Activated CD4-positive, alpha-beta T cell treated with anti-CD3 and anti-CD28 coated beads for 36 hours (primary cell): ENCODE measurements around the gene RGS14. TPM values are rescaled to one million over a fixed set of nuclear protein-coding genes. Genes with fewer than 3 reads are reported as not detected.
"Not testable (repeated sequence)": the region's sequence is repeated elsewhere in the genome, so short reads cannot be mapped to it uniquely, and the experiment has no call there.

ENCODE experiments used
- ATAC-seq: fragments of 200-7000 bp; cut with Tn5 transposase; one replicate; pipeline ENCODE4 v1.10.0; 2021; ENCODE audit warnings: mild to moderate bottlenecking, moderate library complexity
- CTCF ChIA-PET: fragments of 350-600 bp; sonication (Branson Sonifier 250); formaldehyde crosslinking; loops from one replicate; lab custom pipeline; 2021; ENCODE audit warnings: antibody characterized with exemption; lab: Charles Lee
- POLR2A ChIA-PET: fragments of 350-600 bp; sonication (Branson Sonifier 250); formaldehyde crosslinking; loops from one replicate; lab custom pipeline; 2021; ENCODE audit warnings: antibody characterized with exemption, inconsistent platforms; lab: Charles Lee
- DNase-seq: peaks from one replicate; pipeline ENCODE4 v3.0.0-alpha.2; 2020
- H3K27ac Mint-ChIP-seq: one replicate; pipeline ENCODE4 v1.8.0; 2021; ENCODE audit warnings: mixed read lengths
- H3K27me3 Mint-ChIP-seq: one replicate; pipeline ENCODE4 v1.8.0; 2021; ENCODE audit warnings: mixed read lengths
- H3K36me3 Mint-ChIP-seq: one replicate; pipeline ENCODE4 v1.8.0; 2021; ENCODE audit warnings: low read depth, mixed read lengths
- H3K4me1 Mint-ChIP-seq: one replicate; pipeline ENCODE4 v1.8.0; 2021; ENCODE audit warnings: mixed read lengths
- H3K4me3 Mint-ChIP-seq: one replicate; pipeline ENCODE4 v1.8.0; 2021; ENCODE audit warnings: mild to moderate bottlenecking, moderate library complexity, mixed read lengths
- H3K9me3 Mint-ChIP-seq: one replicate; pipeline ENCODE4 v1.8.0; 2021; ENCODE audit warnings: low read depth, mixed read lengths
- intact Hi-C, 2 experiments: fragments of 100-400 bp; cut with DNase I in 1 of 2; cut with micrococcal nuclease in 1 of 2; formaldehyde crosslinking; loops; one replicate each; pipeline versions ENCODE4 v1.14.2 to v1.15.1; 2022 to 2024; cut with DNase I, micrococcal nuclease
- total RNA-seq, 2 experiments: library from RNA; stranded (reverse); gene quantifications; one replicate each; pipeline ENCODE4 v1.2.3, GENCODE V29; 2021

RGS14 gene
- total RNA-seq, 2 experiments from 2014 or later = 43.8 to 62.0 TPM

- no peaks in the 10 kb centered on the region for H3K27me3 Mint-ChIP-seq
- intact Hi-C loops = loop anchor here in 1 of 2 experiments (2.0 kb wide), 1 partner anchor 17 kb away; no protein-coding TSS in a partner anchor
- CTCF ChIA-PET = interaction anchor here (1.0 to 2.1 kb wide), 2 partner anchors 9 to 15 kb away, joined by 3 to 5 read pairs; partner anchors contain the start of gene LMAN2
- H3K27ac Mint-ChIP-seq = no peak overlapping the region
- POLR2A ChIA-PET = interaction anchor here (1.1 kb wide), 1 partner anchor 12 kb away, joined by 6 read pairs; no protein-coding TSS in a partner anchor
- H3K9me3 Mint-ChIP-seq = no peaks in the 10 kb centered on the region
- ATAC-seq = peak; percentile 91
- DNase-seq = peak; percentile 75
- H3K4me3 Mint-ChIP-seq = no peak overlapping the region
- peaks cover 13% of the 10 kb centered on the region for H3K4me1 Mint-ChIP-seq
- H3K36me3 Mint-ChIP-seq = peaks cover 48% of the 10 kb centered on the region
Observed at GRCh38 chr5:177336112-177336511, 21.6 kb upstream of the RGS14 start.

GRCh38 chr5:177336603-177337494 is 20.9 kb upstream of the RGS14 start:
- no peaks in the 10 kb centered on the region for H3K27me3 Mint-ChIP-seq
- peaks cover 47% of the 10 kb centered on the region for H3K36me3 Mint-ChIP-seq

GRCh38 chr5:177338251-177339106 is 19.2 kb upstream of the RGS14 start:
- H3K9me3 Mint-ChIP-seq = no peaks in the 10 kb centered on the region
- ATAC-seq = no peak
- H3K4me1 Mint-ChIP-seq = peaks cover 16% of the 10 kb centered on the region
- H3K27me3 Mint-ChIP-seq = no peaks in the 10 kb centered on the region
- ChIA-PET POLR2A (no interaction called here), CTCF (interaction anchor here (0.5 to 0.7 kb wide), 3 partner anchors 13 to 45 kb away, joined by 3 to 4 read pairs (median 3); no protein-coding TSS in a partner anchor)
- H3K27ac Mint-ChIP-seq = no peak overlapping the region
- intact Hi-C loops = no loop called here
- no peak for DNase-seq
- peaks cover 43% of the 10 kb centered on the region for H3K36me3 Mint-ChIP-seq
- H3K4me3 Mint-ChIP-seq = no peak overlapping the region

More at GRCh38 chr5:177336603-177337494, 20.9 kb upstream of the RGS14 start:
- ChIA-PET POLR2A (interaction anchor here (0.6 kb wide), 1 partner anchor 100 kb away, joined by 3 read pairs; no protein-coding TSS in a partner anchor), CTCF (interaction anchor here (1.0 to 2.1 kb wide), 2 partner anchors 10 to 14 kb away, joined by 3 to 5 read pairs; partner anchors contain the start of gene LMAN2)
- Mint-ChIP-seq H3K9me3 (no peaks in the 10 kb centered on the region), H3K27ac (no peak overlapping the region), H3K4me1 (peaks cover 14% of the 10 kb centered on the region), H3K4me3 (no peak overlapping the region)
- intact Hi-C loops = loop anchor here in 1 of 2 experiments (2.0 kb wide), 1 partner anchor 18 kb away; no protein-coding TSS in a partner anchor
- no peak for DNase-seq
- ATAC-seq = no peak

- Mint-ChIP-seq H3K27me3 (no peaks in the 10 kb centered on the region), H3K4me1 (peaks cover 18% of the 10 kb centered on the region), H3K9me3 (no peaks in the 10 kb centered on the region), H3K36me3 (peaks cover 40% of the 10 kb centered on the region), H3K4me3 (no peak overlapping the region), H3K27ac (peak overlapping the region; percentile 9)
- intact Hi-C loops = no loop called here
- ChIA-PET POLR2A (no interaction called here), CTCF (interaction anchor here (0.5 to 0.7 kb wide), 2 partner anchors 14 to 17 kb away, joined by 3 to 4 read pairs; no protein-coding TSS in a partner anchor)
- DNase-seq = no peak
- ATAC-seq = no peak
Observed at GRCh38 chr5:177339107-177339638, 18.6 kb upstream of the RGS14 start.

- Mint-ChIP-seq H3K4me1 (peaks cover 28% of the 10 kb centered on the region), H3K36me3 (peaks cover 28% of the 10 kb centered on the region)
- DNase-seq, intact Hi-C loops, H3K27ac Mint-ChIP-seq, POLR2A ChIA-PET, ATAC-seq, H3K4me3 Mint-ChIP-seq, H3K9me3 Mint-ChIP-seq, H3K27me3 Mint-ChIP-seq: not testable (repeated sequence)
- CTCF ChIA-PET = interaction anchor here (1.0 to 1.4 kb wide), 2 partner anchors 27 to 272 kb away, joined by 3 to 4 read pairs; no protein-coding TSS in a partner anchor
Observed at GRCh38 chr5:177343000-177343399, 14.7 kb upstream of the RGS14 start.

- CTCF ChIA-PET = interaction anchor here (0.7 to 1.3 kb wide), 2 partner anchors 24 to 31 kb away, joined by 3 to 4 read pairs; no protein-coding TSS in a partner anchor
Observed at GRCh38 chr5:177343777-177344176, 13.9 kb upstream of the RGS14 start.

GRCh38 chr5:177344891-177345290 is 12.8 kb upstream of the RGS14 start:
- Mint-ChIP-seq H3K36me3 (peaks cover 29% of the 10 kb centered on the region), H3K9me3 (no peaks in the 10 kb centered on the region), H3K4me3 (no peak overlapping the region), H3K4me1 (peaks cover 33% of the 10 kb centered on the region), H3K27ac (no peak overlapping the region), H3K27me3 (no peaks in the 10 kb centered on the region)
- POLR2A ChIA-PET = interaction anchor here (0.6 kb wide), 1 partner anchor 27 kb away, joined by 4 read pairs; no protein-coding TSS in a partner anchor
- intact Hi-C loops = no loop called here
- CTCF ChIA-PET = interaction anchor here (1.5 kb wide), 1 partner anchor 16 kb away, joined by 4 read pairs; no protein-coding TSS in a partner anchor
- ATAC-seq = no peak
- no peak for DNase-seq

More at GRCh38 chr5:177343777-177344176, 13.9 kb upstream of the RGS14 start:
- POLR2A ChIA-PET = no interaction called here
- Mint-ChIP-seq H3K9me3 (no peaks in the 10 kb centered on the region), H3K4me1 (peaks cover 29% of the 10 kb centered on the region), H3K27ac (no peak overlapping the region), H3K4me3 (no peak overlapping the region), H3K36me3 (peaks cover 28% of the 10 kb centered on the region), H3K27me3 (no peaks in the 10 kb centered on the region)
- ATAC-seq (no peak), DNase-seq (no peak)
- intact Hi-C loops = no loop called here

GRCh38 chr5:177346820-177347219 is 10.9 kb upstream of the RGS14 start:
- CTCF ChIA-PET = interaction anchor here (0.6 to 2.5 kb wide), 5 partner anchors 10 to 57 kb away, joined by 3 to 7 read pairs (median 4); partner anchors contain the start of gene RGS14
- H3K27me3 Mint-ChIP-seq = no peaks in the 10 kb centered on the region
- peak overlapping the region; percentile 15 for H3K27ac Mint-ChIP-seq
- no peak for DNase-seq
- H3K9me3 Mint-ChIP-seq = no peaks in the 10 kb centered on the region
- intact Hi-C loops = no loop called here
- H3K36me3 Mint-ChIP-seq = peaks cover 22% of the 10 kb centered on the region
- peaks cover 35% of the 10 kb centered on the region for H3K4me1 Mint-ChIP-seq
- no peak overlapping the region for H3K4me3 Mint-ChIP-seq
- POLR2A ChIA-PET = no interaction called here
- no peak for ATAC-seq

- H3K27ac Mint-ChIP-seq = no peak overlapping the region
- ChIA-PET CTCF (interaction anchor here (0.7 to 2.5 kb wide), 4 partner anchors 10 to 43 kb away, joined by 3 to 7 read pairs (median 4); partner anchors contain the start of gene RGS14), POLR2A (no interaction called here)
- no peak overlapping the region for H3K4me3 Mint-ChIP-seq
- no peak for ATAC-seq
- DNase-seq = no peak
- H3K4me1 Mint-ChIP-seq = peaks cover 35% of the 10 kb centered on the region
- no peaks in the 10 kb centered on the region for H3K9me3 Mint-ChIP-seq
- intact Hi-C loops = no loop called here
- H3K36me3 Mint-ChIP-seq = peaks cover 22% of the 10 kb centered on the region
- no peaks in the 10 kb centered on the region for H3K27me3 Mint-ChIP-seq
Observed at GRCh38 chr5:177347699-177348098, 10.0 kb upstream of the RGS14 start.

- ATAC-seq = no peak
- Mint-ChIP-seq H3K27me3 (no peaks in the 10 kb centered on the region), H3K27ac (peak overlapping the region; percentile 26), H3K4me3 (peak overlapping the region; percentile 89), H3K9me3 (no peaks in the 10 kb centered on the region), H3K4me1 (peaks cover 33% of the 10 kb centered on the region), H3K36me3 (peaks cover 17% of the 10 kb centered on the region)
- ChIA-PET POLR2A (interaction anchor here (0.7 kb wide), 1 partner anchor 31 kb away, joined by 3 read pairs; no protein-coding TSS in a partner anchor), CTCF (interaction anchor here (0.6 to 5.5 kb wide), 9 partner anchors 12 to 152 kb away, joined by 3 to 34 read pairs (median 4); no protein-coding TSS in a partner anchor)
- intact Hi-C loops = no loop called here
- DNase-seq = no peak
Observed at GRCh38 chr5:177349362-177349647, 8.4 kb upstream of the RGS14 start.
